K562 (cell line): ENCODE measurements around the gene FAR2.

Experiments used
- CUX1 ChIP-seq: fragments of 200-800 bp; sonication (Bioruptor generic); IDR thresholded peaks from 2 replicates; pipeline ENCODE4 v1.6.1; 2016; ENCODE audit warnings: missing genetic modification characterization, missing compliant biosample characterization
- EZH2 ChIP-seq: IDR thresholded peaks from 2 replicates; pipeline ENCODE4 v1.6.1; 2012; ENCODE audit warnings: low read depth, mild to moderate bottlenecking, inconsistent platforms, low read length, borderline replicate concordance
- FOXM1 ChIP-seq, 2 experiments: fragments of 450-650 bp in 1 of 2; sonication (generic) in 1 of 2; formaldehyde crosslinking in 1 of 2; IDR thresholded peaks; 2 replicates each; pipeline versions ENCODE4 v1.6.1 to v1.9.0; 2017 to 2022; ENCODE audit warnings: low read depth in 2 of 2, mild to moderate bottlenecking in 2 of 2, missing genetic modification reagents in 1 of 2, moderate library complexity in 1 of 2
- GABPA ChIP-seq: fragments of 200-800 bp; sonication (Bioruptor generic); conservative IDR thresholded peaks from 2 replicates; pipeline ENCODE4 v1.6.1; 2016; ENCODE audit warnings: low read depth, missing genetic modification characterization, missing compliant biosample characterization
- MEIS2 ChIP-seq: fragments of 450-650 bp; IDR thresholded peaks from 2 replicates; pipeline ENCODE4 v1.6.1; 2014; ENCODE audit warnings: mild to moderate bottlenecking; ENCODE audit not compliant: partially characterized antibody
- NFYB ChIP-seq: IDR thresholded peaks from 2 replicates; pipeline ENCODE4 v1.6.1; 2011; ENCODE audit warnings: mild to moderate bottlenecking, moderate library complexity; ENCODE audit not compliant: insufficient read length; ENCODE audit errors: extremely low read depth
- POLR2AphosphoS5 ChIP-seq: IDR thresholded peaks from 2 replicates; pipeline ENCODE4 v1.6.1; 2011; ENCODE audit warnings: mild to moderate bottlenecking, low read depth, low read length, moderate library complexity; ENCODE audit not compliant: control insufficient read depth, insufficient read depth
- STAT6 ChIP-seq: sonication (generic); formaldehyde crosslinking; IDR thresholded peaks from 2 replicates; pipeline ENCODE4 v1.8.1; 2023; ENCODE audit warnings: mild to moderate bottlenecking, missing genetic modification reagents
- USF2 ChIP-seq: sonication (generic); formaldehyde crosslinking; IDR thresholded peaks from 2 replicates; pipeline ENCODE4 v1.5.0; 2020; ENCODE audit warnings: missing genetic modification reagents

- TF ChIP-seq STAT6 (CRISPR knock-in tag) (no peak), USF2 (CRISPR knock-in tag) (no peak), NFYB (no peak), GABPA (no peak), FOXM1 (IDR thresholded peaks at IDR 0.05; ENCODE audit: low read depth) (no peak), FOXM1 (CRISPR knock-in tag; IDR thresholded peaks at IDR 0.05; ENCODE audit: low read depth) (no peak), CUX1 (no peak), POLR2AphosphoS5 (no peak), MEIS2 (peak; percentile 40), EZH2 (no peak)
Measured at GRCh38 chr12:29220632-29221336, 71.7 kb downstream of the FAR2 start.
